GM21515 (cell line): ENCODE measurements around the gene TFPT.

Source experiments
- ATAC-seq: cut with Tn5 transposase; IDR thresholded peaks from one replicate; pipeline ENCODE4 v1.9.1; 2021; ENCODE audit not compliant: unreplicated experiment

The TFPT gene

DNA sequence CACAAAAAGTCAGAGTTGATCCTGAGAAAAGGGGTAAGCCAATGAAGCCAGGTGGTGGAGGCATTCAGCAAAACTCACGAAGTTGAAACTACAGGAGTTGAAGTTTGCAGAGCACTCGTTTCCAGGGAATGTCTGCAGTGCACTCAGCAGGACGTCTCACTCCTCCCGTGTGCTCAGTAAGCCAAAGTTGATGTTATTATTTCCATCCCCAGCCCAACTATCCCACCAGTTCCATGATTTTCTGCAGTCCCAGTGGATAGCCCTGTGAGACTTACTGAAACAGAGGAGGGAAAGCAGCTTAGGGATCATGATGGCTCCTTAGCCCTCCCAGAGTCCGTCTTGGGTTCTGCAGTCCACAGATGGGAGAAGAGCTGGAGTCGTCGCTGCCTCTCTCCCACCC, 34.4 kb downstream of the TFPT start, which contains the start of gene TARM1:
Gene TARM1, minus strand, starts transcription at position 334 of the 400 bp plus-strand sequence. Its CDS starts 25 bp downstream, at position 309.
- no peak for ATAC-seq

DNA sequence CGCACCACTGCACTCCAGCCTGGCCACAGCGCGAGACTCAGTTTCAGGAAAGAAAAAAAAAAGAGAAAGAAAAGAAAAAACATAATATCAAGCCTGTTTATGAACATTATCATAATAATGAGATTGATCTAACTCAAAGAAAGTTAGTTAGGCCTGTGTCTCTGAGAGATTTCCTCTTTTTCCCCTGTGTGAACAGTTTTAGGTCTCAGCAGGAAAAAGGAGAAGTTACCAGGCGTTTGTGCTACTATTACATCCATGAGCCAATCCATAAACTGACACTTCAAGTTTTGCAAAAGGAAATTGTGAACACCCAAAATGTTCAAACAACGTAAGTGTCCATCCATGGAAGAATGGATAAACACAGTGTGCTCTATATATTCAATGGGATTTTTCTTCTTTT, 38.1 kb downstream of the TFPT start:
- ATAC-seq = no peak

DNA sequence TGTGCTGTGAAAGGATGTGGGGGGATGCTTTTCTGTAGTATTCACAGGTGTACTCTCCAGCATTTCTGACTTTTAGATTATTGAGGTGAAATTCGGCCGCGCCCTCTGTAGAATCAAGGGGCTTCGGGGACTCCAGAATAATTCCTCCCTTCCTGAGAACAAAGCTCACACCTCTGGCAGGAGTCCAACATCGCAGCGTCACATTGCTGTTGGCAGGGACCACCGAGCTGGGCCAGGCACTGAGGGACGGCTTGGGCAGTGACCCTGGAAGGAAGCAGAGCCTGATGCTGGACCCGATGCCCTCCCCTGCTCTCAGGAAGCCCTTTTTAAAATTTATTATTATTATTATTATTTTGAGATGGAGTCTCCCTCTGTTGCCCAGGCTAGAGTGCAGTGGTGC, 40.6 kb downstream of the TFPT start:
- no peak for ATAC-seq

DNA sequence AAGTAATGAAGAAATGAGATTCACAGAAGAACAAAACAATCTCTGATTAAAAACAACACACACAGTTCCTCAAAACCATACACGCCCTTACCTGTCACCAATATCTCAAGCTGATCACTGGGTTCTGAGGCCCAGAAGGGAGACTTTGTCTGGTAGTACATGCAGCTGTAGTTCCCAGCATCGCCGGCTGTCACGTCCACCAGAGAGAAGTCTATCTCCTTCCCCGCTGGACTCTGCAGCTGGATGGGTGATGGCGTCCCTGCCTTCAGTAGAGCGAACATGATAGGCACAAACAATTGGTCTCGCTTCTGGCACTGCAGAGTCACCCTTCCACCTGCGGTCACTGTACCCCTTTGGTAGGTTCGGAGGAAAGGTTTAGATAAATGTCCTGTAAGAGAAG, 41.6 kb downstream of the TFPT start:
- no peak for ATAC-seq

DNA sequence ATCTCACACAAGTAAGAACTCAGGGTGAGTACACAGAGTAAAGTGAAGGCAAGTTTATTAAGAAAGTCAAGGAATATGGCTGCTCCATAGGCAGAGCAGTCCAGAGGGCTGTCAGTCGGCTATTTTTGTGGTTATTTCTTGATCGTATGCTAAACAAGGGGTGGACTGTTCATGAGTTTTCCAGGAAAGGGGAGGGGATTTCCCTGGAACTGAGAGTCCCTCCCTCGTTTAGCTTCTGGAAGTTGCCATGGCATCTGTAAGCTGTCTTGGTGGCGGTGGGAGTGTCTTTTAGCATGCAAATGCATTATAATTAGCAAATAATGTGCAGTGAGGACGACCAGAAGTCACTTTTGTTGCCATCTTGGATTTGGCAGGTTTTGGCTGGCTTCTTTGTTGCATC, 46.0 kb downstream of the TFPT start:
- no peak for ATAC-seq

DNA sequence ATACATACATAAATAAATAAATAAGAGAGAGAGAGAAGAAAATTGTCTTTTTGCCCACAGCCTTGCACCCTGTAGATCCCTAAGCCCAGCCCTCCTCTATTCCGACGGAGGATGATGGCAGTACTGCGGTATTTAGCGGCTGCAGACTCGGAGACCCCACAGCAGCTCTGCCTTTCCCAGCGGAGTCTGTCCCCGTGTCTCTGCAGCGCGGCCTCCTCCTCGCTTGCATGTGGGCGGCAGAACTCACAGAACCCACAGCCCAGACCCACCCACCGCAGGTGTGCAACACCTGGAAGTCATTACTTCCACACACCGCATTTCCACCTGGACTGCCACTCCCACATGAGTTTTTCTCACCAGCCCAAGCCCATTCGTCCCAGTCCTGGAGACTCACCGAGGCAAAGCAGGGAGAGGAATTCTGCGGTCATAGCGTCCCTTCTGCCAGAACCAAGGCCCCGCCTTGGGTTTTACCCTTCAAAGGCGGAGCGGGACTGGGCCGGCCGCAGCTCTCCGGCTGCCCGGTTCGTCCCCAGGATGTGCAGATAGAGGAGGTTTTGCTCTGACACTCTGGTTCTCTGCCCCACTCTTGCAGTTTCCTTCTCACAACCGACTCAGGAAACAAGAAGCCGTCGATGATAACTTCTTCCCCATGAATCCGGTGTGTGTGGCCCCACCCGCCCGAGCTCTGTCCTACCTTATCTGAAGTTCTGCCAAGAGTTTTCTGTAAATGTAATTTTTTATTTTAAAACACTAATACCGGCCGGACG, 51.9 kb downstream of the TFPT start, which contains the start of gene VSTM1:
Gene VSTM1, minus strand, starts transcription at position 548 of the 767 bp plus-strand sequence. Its CDS starts 120 bp downstream, at position 428.
- no peak for ATAC-seq

DNA sequence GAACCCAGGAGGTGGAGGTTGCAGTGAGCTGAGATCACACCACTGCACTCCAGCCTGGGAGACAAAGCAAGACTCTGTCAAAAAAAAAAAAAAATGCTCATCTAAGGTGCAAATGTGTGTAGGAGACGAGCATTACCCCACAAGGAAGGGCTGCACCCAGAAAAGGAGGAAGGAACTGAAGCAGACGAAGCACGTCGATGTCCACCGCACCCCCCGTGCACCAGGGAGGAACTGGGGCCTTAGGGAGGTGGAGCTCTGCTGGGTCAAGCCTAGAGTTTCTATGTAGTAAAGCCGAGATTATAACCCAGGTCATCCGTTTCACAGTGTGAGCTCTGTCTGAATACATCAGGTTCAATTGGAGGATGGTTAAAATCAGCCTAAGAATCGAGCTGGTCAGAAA, 52.8 kb downstream of the TFPT start:
- ATAC-seq = no peak
